ENCODE results near the gene SPTBN4.

DNA sequence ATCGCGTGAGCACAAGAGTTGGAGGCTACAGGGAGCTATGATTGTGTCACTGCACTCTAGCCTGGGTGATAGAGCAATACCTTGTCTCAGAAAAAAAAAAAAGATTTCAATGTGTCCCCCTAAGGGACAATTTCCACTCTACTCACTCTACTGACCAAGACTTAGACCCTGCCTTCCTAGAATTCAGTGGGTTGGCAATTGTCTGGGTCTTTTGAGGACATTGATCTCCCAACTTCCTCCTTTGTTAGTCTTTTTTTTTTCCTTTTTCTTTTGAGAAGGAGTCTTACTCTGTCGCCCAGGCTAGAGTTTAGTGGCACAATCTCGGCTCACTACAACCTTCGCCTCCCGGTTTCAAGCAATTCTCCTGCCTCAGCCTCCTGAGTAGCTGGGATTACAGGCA lies 2.2 kb downstream of the SPTBN4 start:
- no peak for TF ChIP-seq CTCF (IDR thresholded peaks at IDR 0.05; ENCODE audit: poor library complexity)
- TF ChIP-seq EZH2 (IDR thresholded peaks at IDR 0.05; ENCODE audit: borderline replicate concordance): no peak
- TF ChIP-seq EZH2phosphoT487 (IDR thresholded peaks at IDR 0.05; ENCODE audit: low read depth, severe bottlenecking, unreplicated experiment): no peak
